Measurements from ENCODE around the gene ECHDC3. TPM values are rescaled to one million over a fixed set of nuclear protein-coding genes. Genes with fewer than 3 reads are reported as not detected.
"Not testable (repeated sequence)": the region's sequence is repeated elsewhere in the genome, so short reads cannot be mapped to it uniquely, and the experiment has no call there.

The ECHDC3 gene
- total RNA-seq, 4 donors from 2014 or later, result 47.5 to 92.8 (median 76.6) TPM

GRCh38 chr10:11705722-11706121 is 36.5 kb upstream of the ECHDC3 start:
- DNase-seq (ENCODE audit: low spot score in 2 of 2), result no peak
- H3K4me3 ChIP-seq, result no peak overlapping the region
- H3K27me3 ChIP-seq, result no peaks in the 10 kb centered on the region
- WGBS, result 81% methylated on average over 4 of the region's 4 CpGs
- TF ChIP-seq CTCF (IDR thresholded peaks at IDR 0.05) (no peak), EP300 (IDR thresholded peaks at IDR 0.05) (no peak), POLR2A (IDR thresholded peaks at IDR 0.05) (no peak)
- H3K4me1 ChIP-seq, result no peaks in the 10 kb centered on the region
- H3K36me3 ChIP-seq, result no peaks in the 10 kb centered on the region
- no peaks in the 10 kb centered on the region for H3K9me3 ChIP-seq
- no peak overlapping the region for H3K27ac ChIP-seq

- 76% methylated on average over 10 of the region's 10 CpGs for WGBS
- TF ChIP-seq CTCF (IDR thresholded peaks at IDR 0.05), result no peak
- no peak for TF ChIP-seq POLR2AphosphoS5 (IDR thresholded peaks at IDR 0.05)
- no peak for TF ChIP-seq EP300 (IDR thresholded peaks at IDR 0.05)
- TF ChIP-seq POLR2A (IDR thresholded peaks at IDR 0.05), result no peak
- no peaks in the 10 kb centered on the region for H3K9me3 ChIP-seq
These were observed 35.2 kb upstream of the ECHDC3 start for GRCh38 chr10:11706895-11707567.

GRCh38 chr10:11707624-11708350 is 34.4 kb upstream of the ECHDC3 start:
- H3K27ac ChIP-seq, result no peak overlapping the region
- H3K27me3 ChIP-seq, result no peaks in the 10 kb centered on the region
- H3K4me3 ChIP-seq, result no peak overlapping the region
- H3K36me3 ChIP-seq, result no peaks in the 10 kb centered on the region
- no peaks in the 10 kb centered on the region for H3K4me1 ChIP-seq
- WGBS, result 55% methylated on average over 16 of the region's 16 CpGs
- H3K9me3 ChIP-seq, result no peaks in the 10 kb centered on the region
- DNase-seq (ENCODE audit: low spot score in 2 of 2), result no peak
- TF ChIP-seq CTCF (IDR thresholded peaks at IDR 0.05) (no peak), POLR2A (IDR thresholded peaks at IDR 0.05) (no peak), EP300 (IDR thresholded peaks at IDR 0.05) (no peak), POLR2AphosphoS5 (IDR thresholded peaks at IDR 0.05) (no peak)

More at GRCh38 chr10:11706895-11707567, 35.2 kb upstream of the ECHDC3 start:
- no peaks in the 10 kb centered on the region for H3K36me3 ChIP-seq
- H3K4me3 ChIP-seq, result no peak overlapping the region
- H3K27me3 ChIP-seq, result no peaks in the 10 kb centered on the region
- DNase-seq (ENCODE audit: low spot score in 2 of 2), result no peak
- H3K4me1 ChIP-seq, result no peaks in the 10 kb centered on the region
- no peak overlapping the region for H3K27ac ChIP-seq

- WGBS, result 98% methylated on average over 6 of the region's 6 CpGs
- DNase-seq (ENCODE audit: low spot score in 2 of 2), result not testable (repeated sequence)
These were observed 33.4 kb upstream of the ECHDC3 start for GRCh38 chr10:11708801-11709200.

GRCh38 chr10:11712744-11713143 is 29.4 kb upstream of the ECHDC3 start:
- Histone ChIP-seq H3K27me3 (no peaks in the 10 kb centered on the region), H3K36me3 (no peaks in the 10 kb centered on the region), H3K4me1 (no peaks in the 10 kb centered on the region), H3K9me3 (no peaks in the 10 kb centered on the region), H3K4me3 (no peak overlapping the region), H3K27ac (peak overlapping the region; percentile 10)
- DNase-seq (ENCODE audit: low spot score in 2 of 2), result no peak
- 58% methylated on average over 7 of the region's 7 CpGs for WGBS
- no peak for TF ChIP-seq POLR2AphosphoS5 (IDR thresholded peaks at IDR 0.05)
- TF ChIP-seq POLR2A (IDR thresholded peaks at IDR 0.05), result no peak
- no peak for TF ChIP-seq CTCF (IDR thresholded peaks at IDR 0.05)
- no peak for TF ChIP-seq EP300 (IDR thresholded peaks at IDR 0.05)

More at GRCh38 chr10:11708801-11709200, 33.4 kb upstream of the ECHDC3 start:
- not testable (repeated sequence) for H3K27ac ChIP-seq, H3K4me3 ChIP-seq, H3K27me3 ChIP-seq, H3K4me1 ChIP-seq, H3K36me3 ChIP-seq, H3K9me3 ChIP-seq

All from suprapubic skin (tissue), 4 donors.